Left lung (tissue), 10 donors: ENCODE results near the gene LCMT1. TPM values are rescaled to one million over a fixed set of nuclear protein-coding genes. Genes with fewer than 3 reads are reported as not detected.

Source experiments
- ATAC-seq: fragments of 200-7000 bp; cut with Tn5 transposase; one replicate; pipeline ENCODE4 v1.9.1; 2020; ENCODE audit warnings: moderate library complexity
- DNase-seq, 4 donors: peaks; one replicate each; pipeline ENCODE4 v3.0.0-alpha.2; 2013 to 2020
- H3K27ac ChIP-seq, 2 donors: fragments of 200-600 bp; sonication (generic) in 1 of 2; one replicate each; pipeline versions ENCODE4 v1.5.0 to v1.8.0; 2020 to 2021
- H3K27me3 ChIP-seq, 2 donors: fragments of 200-600 bp; sonication (generic) in 1 of 2; one replicate each; pipeline versions ENCODE4 v1.5.0 to v1.8.0; 2020 to 2021
- H3K36me3 ChIP-seq, 2 donors: fragments of 200-600 bp; sonication (generic) in 1 of 2; one replicate each; pipeline versions ENCODE4 v1.5.0 to v1.8.0; 2020 to 2021
- H3K4me1 ChIP-seq, 2 donors: fragments of 200-600 bp; one replicate each; pipeline ENCODE4 v1.8.0; 2021
- H3K4me3 ChIP-seq, 2 donors: fragments of 200-600 bp; sonication (generic) in 1 of 2; one replicate each; pipeline versions ENCODE4 v1.5.0 to v1.8.0; 2020 to 2021; ENCODE audit warnings: mild to moderate bottlenecking in 1 of 2
- H3K9me3 ChIP-seq, 2 donors: fragments of 200-600 bp; sonication (generic) in 1 of 2; one replicate each; pipeline versions ENCODE4 v1.5.0 to v1.8.0; 2020 to 2021
- intact Hi-C, 2 donors: fragments of 100-400 bp; cut with DNase I; formaldehyde crosslinking; loops; one replicate each; pipeline versions ENCODE4 v1.11.2 to v1.14.2; 2022
- polyA plus RNA-seq, 6 donors: library from polyadenylated mRNA; unstranded; fragments of 120-200 nt; gene quantifications; one replicate each; pipeline ENCODE4 v1.2.1, GENCODE V29; 2013; ENCODE audit not compliant: insufficient read length in 6 of 6
- total RNA-seq, 2 donors: library from RNA; stranded (reverse); fragmentation: NEBNext Ultra II Directional; extraction: Animal tissue kit (Norgen Biotek cat#: 25700); gene quantifications; one replicate each; pipeline ENCODE4 v1.2.1, GENCODE V29; 2021
- TF ChIP-seq, protein P1 (sequence below), 2 donors: fragments of 200-600 bp; sonication (generic) in 1 of 2; IDR thresholded peaks; one replicate each; pipeline versions ENCODE4 v1.5.0 to v1.8.0; 2021; ENCODE audit warnings: antibody characterized with exemption in 2 of 2
- donor health status: DM: no; HTN: yes; CAD: no.
- donor health status: DM: no; HTN: no; CAD: no.

LCMT1 gene
- total and polyA plus RNA-seq, 8 donors, result 25.6 to 58.4 (median 54.2) TPM

DNA sequence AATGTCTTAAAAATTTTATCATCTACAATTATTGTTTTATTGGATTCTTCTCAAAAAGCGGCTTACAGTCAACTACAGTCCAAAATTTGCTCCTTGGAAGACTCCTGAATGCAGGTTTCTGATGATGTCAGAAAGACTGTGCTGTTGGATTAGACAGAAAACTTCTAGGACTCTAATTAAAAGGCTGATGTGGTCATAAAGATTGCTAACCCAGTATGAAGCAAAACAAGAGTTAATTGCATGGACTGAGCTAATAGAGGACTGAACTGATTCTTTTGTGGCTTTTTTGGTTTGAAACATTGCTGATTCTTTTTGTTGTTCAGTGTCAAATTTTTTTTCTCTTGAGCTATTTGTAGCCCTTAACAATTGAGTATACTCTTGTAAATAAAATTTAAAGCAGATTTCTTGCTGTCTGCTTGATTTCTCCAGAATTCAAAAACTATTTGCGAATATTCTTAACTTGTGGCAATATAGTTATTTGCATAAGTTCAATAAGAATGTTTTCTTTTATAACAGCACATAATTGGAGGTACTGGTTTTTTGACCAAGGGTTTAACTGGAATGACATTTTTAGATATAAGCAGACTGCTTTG lies 33.1 kb upstream of the LCMT1 start:
- H3K36me3 ChIP-seq, result no peaks in the 10 kb centered on the region
- H3K27ac ChIP-seq, result no peak overlapping the region
- TF ChIP-seq, protein P1, sequence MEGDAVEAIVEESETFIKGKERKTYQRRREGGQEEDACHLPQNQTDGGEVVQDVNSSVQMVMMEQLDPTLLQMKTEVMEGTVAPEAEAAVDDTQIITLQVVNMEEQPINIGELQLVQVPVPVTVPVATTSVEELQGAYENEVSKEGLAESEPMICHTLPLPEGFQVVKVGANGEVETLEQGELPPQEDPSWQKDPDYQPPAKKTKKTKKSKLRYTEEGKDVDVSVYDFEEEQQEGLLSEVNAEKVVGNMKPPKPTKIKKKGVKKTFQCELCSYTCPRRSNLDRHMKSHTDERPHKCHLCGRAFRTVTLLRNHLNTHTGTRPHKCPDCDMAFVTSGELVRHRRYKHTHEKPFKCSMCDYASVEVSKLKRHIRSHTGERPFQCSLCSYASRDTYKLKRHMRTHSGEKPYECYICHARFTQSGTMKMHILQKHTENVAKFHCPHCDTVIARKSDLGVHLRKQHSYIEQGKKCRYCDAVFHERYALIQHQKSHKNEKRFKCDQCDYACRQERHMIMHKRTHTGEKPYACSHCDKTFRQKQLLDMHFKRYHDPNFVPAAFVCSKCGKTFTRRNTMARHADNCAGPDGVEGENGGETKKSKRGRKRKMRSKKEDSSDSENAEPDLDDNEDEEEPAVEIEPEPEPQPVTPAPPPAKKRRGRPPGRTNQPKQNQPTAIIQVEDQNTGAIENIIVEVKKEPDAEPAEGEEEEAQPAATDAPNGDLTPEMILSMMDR (IDR thresholded peaks at IDR 0.05), result no peak
- no peak overlapping the region for H3K4me3 ChIP-seq
- H3K9me3 ChIP-seq, result no peaks in the 10 kb centered on the region
- ATAC-seq (no peak), DNase-seq (no peak)
- intact Hi-C loops, result no loop called here
- H3K27me3 ChIP-seq, result no peaks in the 10 kb centered on the region
- no peaks in the 10 kb centered on the region for H3K4me1 ChIP-seq

DNA sequence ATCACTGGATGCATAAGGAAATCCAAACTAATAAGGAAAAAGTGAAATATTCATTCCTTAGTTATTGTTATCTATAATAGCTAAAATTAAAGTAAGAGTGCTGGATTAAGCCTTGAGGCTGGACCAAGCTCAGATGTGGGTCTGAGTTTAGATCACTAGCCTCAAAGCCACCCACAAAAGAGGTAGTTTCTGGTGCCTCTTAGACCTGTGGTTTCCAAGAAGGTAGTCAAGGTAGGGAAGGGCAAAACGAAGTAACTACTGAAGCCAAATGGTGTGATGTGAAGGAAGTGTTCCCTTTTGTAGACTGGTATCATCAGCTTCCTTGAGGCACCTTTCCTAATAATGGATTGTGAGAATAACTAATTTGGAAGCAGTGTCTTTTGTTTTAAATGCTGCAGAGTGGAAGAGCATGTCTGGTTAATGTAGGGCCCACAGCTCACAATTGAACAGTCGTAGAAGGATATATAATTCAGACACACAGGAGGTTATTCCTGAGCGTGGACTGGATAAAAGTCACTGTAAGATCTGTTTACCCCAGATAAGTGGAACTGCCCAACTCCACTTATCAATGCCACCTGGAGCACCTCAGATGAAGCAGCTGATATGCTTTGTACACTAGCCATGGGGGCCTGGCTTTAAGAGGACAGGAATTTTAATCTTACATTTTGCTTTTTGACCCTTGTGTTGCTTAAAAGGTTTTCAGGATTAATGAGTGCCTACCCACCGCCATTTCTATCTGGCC lies 31.7 kb upstream of the LCMT1 start:
- Histone ChIP-seq H3K27me3 (no peaks in the 10 kb centered on the region), H3K36me3 (no peaks in the 10 kb centered on the region), H3K4me1 (no peaks in the 10 kb centered on the region), H3K27ac (no peak overlapping the region), H3K9me3 (no peaks in the 10 kb centered on the region), H3K4me3 (no peak overlapping the region)
- no peak for ATAC-seq
- TF ChIP-seq, protein P1 (IDR thresholded peaks at IDR 0.05), result no peak
- intact Hi-C loops, result no loop called here
- DNase-seq, result no peak

DNA sequence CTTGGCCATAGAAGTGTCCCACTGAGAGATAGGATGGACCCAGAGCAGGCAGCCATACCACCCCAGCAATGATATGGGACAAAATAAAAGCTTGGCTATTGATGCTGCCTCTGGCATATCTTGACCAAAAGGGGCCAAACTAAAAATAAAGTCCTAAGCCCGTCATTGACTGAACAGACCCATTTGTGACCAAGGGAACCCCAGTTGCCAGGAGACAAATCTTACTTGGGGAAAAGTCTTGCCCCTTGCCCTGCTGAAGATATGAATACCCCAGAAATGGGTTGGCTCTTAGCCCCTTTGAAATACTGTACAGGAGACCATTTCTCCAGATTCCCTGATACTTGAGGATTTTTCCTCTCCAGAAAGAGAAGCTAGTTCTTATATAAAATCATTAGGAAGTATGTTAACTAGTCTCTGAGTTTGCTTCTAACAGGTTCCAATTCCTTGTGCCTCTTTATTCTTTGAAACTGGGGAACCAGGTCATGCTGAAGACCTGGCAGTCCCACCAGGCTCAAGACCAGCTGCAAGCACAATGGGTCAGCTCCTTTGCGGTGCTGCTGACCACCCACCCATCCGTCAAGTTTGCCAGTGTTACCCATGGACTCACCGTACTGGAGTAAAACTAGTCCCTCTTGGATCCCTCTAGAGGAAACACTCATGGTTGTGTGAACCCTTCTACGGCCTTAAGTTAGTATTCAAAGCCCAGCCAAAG lies 31.0 kb upstream of the LCMT1 start:
- intact Hi-C loops, result no loop called here
- DNase-seq, result no peak
- H3K27ac ChIP-seq, result no peak overlapping the region
- H3K4me1 ChIP-seq, result no peaks in the 10 kb centered on the region
- no peak for ATAC-seq
- H3K36me3 ChIP-seq, result no peaks in the 10 kb centered on the region
- TF ChIP-seq, protein P1 (IDR thresholded peaks at IDR 0.05), result no peak
- no peaks in the 10 kb centered on the region for H3K9me3 ChIP-seq
- H3K27me3 ChIP-seq, result no peaks in the 10 kb centered on the region
- no peak overlapping the region for H3K4me3 ChIP-seq

DNA sequence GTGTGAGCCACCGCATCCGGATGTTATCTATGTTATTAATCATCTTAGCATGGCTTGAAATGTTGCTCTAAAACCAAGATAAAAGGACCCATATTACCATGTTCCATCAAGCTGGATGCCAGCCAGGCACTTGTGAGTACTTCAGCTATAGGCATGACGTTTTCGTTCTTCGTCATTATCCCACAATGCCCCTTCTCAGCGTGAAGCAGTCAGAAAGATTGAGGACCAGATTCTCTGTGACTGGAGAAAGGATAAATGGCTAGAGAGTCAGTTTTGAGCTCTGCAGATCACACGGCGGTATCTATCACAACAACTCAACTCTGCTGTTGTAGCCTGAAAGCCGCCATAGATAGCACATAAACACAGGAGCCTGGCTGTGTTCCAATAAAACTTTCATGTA lies 29.8 kb upstream of the LCMT1 start:
- TF ChIP-seq, protein P1 (IDR thresholded peaks at IDR 0.05), result no peak
- intact Hi-C loops, result no loop called here
- Histone ChIP-seq H3K27me3 (no peaks in the 10 kb centered on the region), H3K9me3 (no peaks in the 10 kb centered on the region), H3K4me3 (no peak overlapping the region), H3K27ac (no peak overlapping the region), H3K36me3 (no peaks in the 10 kb centered on the region), H3K4me1 (no peaks in the 10 kb centered on the region)
- ATAC-seq (no peak), DNase-seq (no peak)

DNA sequence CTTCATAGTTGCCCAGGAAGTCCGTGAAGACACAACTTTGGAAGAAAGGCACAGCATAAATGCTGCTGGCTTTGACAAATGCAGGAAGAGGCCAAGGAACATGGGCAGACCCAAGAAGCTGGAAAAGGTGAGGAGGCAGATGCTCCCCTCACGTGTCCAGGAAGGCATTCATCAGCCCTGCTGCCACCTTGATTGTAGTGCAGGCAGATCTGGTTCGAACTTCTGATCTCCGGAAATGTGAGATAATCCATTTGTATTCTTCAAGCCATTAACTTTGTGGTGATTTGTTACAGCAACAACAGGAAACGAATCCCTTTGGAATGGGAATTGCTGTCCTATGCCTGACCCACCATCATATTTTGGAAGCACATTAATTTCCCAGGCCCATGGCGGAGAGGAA lies 28.5 kb upstream of the LCMT1 start:
- Histone ChIP-seq H3K27me3 (no peaks in the 10 kb centered on the region), H3K9me3 (no peaks in the 10 kb centered on the region), H3K4me1 (no peaks in the 10 kb centered on the region), H3K36me3 (no peaks in the 10 kb centered on the region), H3K27ac (no peak overlapping the region), H3K4me3 (no peak overlapping the region)
- DNase-seq, result no peak
- TF ChIP-seq, protein P1 (IDR thresholded peaks at IDR 0.05), result no peak
- no peak for ATAC-seq
- intact Hi-C loops, result no loop called here
